K562 (cell line): ENCODE results near the gene TXNDC8. TPM values are rescaled to one million over a fixed set of nuclear protein-coding genes. Genes with fewer than 3 reads are reported as not detected.

Experiments used
- ATAC-seq: fragments of 200-7000 bp; cut with Tn5 transposase; 3 replicates; pipeline ENCODE4 v1.9.1; 2020; ENCODE audit warnings: moderate library complexity
- BruUV-seq: library from RNA; stranded (reverse); fragments of 400-500 nt; replicated peaks from 2 replicates; lab custom pipeline; 2021; lab: Mats Ljungman, UMichigan
- CTCF ChIA-PET: fragments of 300-600 bp; formaldehyde crosslinking; extraction: SDS; loops from one replicate; lab custom pipeline; 2021; ENCODE audit warnings: low intra/inter-chr PET ratio; lab: Yijun Ruan, JAX
- POLR2A ChIA-PET: fragments of 300-600, 350-650 bp; sonication (Branson Sonifier 250); formaldehyde crosslinking; extraction: SDS; loops from one replicate; lab custom pipeline; 2021; ENCODE audit warnings: antibody characterized with exemption, inconsistent platforms; lab: Yijun Ruan, JAX
- DNase-seq, 4 experiments: peaks; one replicate each; pipeline versions ENCODE4 v3.0.0 to v3.0.0-alpha.2; 2011 to 2018; ENCODE audit warnings: low spot score in 3 of 4, mixed read lengths in 3 of 4; ENCODE audit errors: extremely low read depth in 1 of 4
- FAIRE-seq: peaks from 2 replicates; lab custom pipeline; 2011; peaks lifted over from hg19 to GRCh38; lab: Jason Lieb, UNC
- H2AFZ ChIP-seq: 2 replicates; pipeline ENCODE4 v1.6.0; 2011; ENCODE audit warnings: low read depth, low read length, control low read depth, inconsistent platforms
- H3K27ac ChIP-seq: fragments of 200-600 bp; 3 replicates; pipeline ENCODE4 v1.8.0; 2011; ENCODE audit warnings: low read depth, mild to moderate bottlenecking, control low read depth, inconsistent platforms, low read length, moderate library complexity, mixed read lengths; ENCODE audit errors: extremely low read depth
- H3K27me3 ChIP-seq, 2 experiments: fragments of 300-600 bp in 1 of 2; 2 replicates in 1 of 2; 3 replicates in 1 of 2; pipeline versions ENCODE4 v1.6.0 to v1.8.0; 2011; ENCODE audit warnings: inconsistent platforms in 2 of 2, low read length in 2 of 2, mild to moderate bottlenecking in 1 of 2, mixed read lengths in 1 of 2, moderate library complexity in 1 of 2; ENCODE audit not compliant: control insufficient read depth in 2 of 2, insufficient read depth in 2 of 2
- H3K36me3 ChIP-seq: fragments of 300-600 bp; 3 replicates; pipeline ENCODE4 v1.8.0; 2011; ENCODE audit warnings: mild to moderate bottlenecking, low read length, inconsistent platforms; ENCODE audit not compliant: control insufficient read depth, insufficient read depth
- H3K4me1 ChIP-seq, 2 experiments: fragments of 200-600 bp in 1 of 2; replicated peaks in 1 of 2; 2 replicates in 1 of 2; 3 replicates in 1 of 2; pipeline versions ENCODE4 v1.5.1 to v1.8.0; 2011; ENCODE audit warnings: inconsistent platforms in 2 of 2, low read length in 2 of 2, mild to moderate bottlenecking in 1 of 2, mixed read lengths in 1 of 2, moderate library complexity in 1 of 2; ENCODE audit not compliant: control insufficient read depth in 2 of 2, insufficient read depth in 2 of 2
- H3K4me2 ChIP-seq: 2 replicates; pipeline ENCODE4 v1.6.1; 2011; ENCODE audit warnings: low read length, control low read depth, inconsistent platforms, mixed read lengths; ENCODE audit not compliant: insufficient read depth
- H3K4me3 ChIP-seq: fragments of 200-600 bp; sonication (generic), shearing (Covaris generic); 2 replicates; pipeline ENCODE4 v1.5.1; 2016; ENCODE audit warnings: control low read depth, inconsistent platforms
- H3K79me2 ChIP-seq: fragments of 200-600 bp; 3 replicates; pipeline ENCODE4 v1.8.0; 2011; ENCODE audit warnings: low read length, inconsistent platforms; ENCODE audit not compliant: control insufficient read depth, insufficient read depth
- H3K9ac ChIP-seq, 2 experiments: 2 replicates each; pipeline versions ENCODE4 v1.6.0 to v1.6.1; 2011; ENCODE audit warnings: low read depth in 2 of 2, low read length in 2 of 2, control low read depth in 1 of 2, inconsistent platforms in 1 of 2, mild to moderate bottlenecking in 1 of 2, mixed read lengths in 1 of 2; ENCODE audit not compliant: insufficient read depth in 1 of 2
- H3K9me1 ChIP-seq: one replicate; pipeline ENCODE4 v1.6.0; 2011; ENCODE audit warnings: inconsistent platforms, mild to moderate bottlenecking, low read length, moderate library complexity; ENCODE audit not compliant: control insufficient read depth, insufficient read depth
- H3K9me3 ChIP-seq: replicated peaks from 2 replicates; pipeline ENCODE4 v1.5.1; 2011; ENCODE audit warnings: low read depth, low read length, inconsistent platforms; ENCODE audit not compliant: control insufficient read depth, insufficient read depth
- H4K20me1 ChIP-seq: replicated peaks from 2 replicates; pipeline ENCODE4 v1.6.1; 2011; ENCODE audit warnings: low read length, inconsistent platforms, mixed read lengths; ENCODE audit not compliant: control insufficient read depth, insufficient read depth
- MLX ChIP-seq, 2 experiments: fragments of 450-650 bp in 1 of 2; sonication (generic) in 1 of 2; formaldehyde crosslinking; conservative IDR thresholded peaks; 2 replicates each; pipeline versions ENCODE4 v1.4.0 to v1.8.1; 2020 to 2022; ENCODE audit warnings: mild to moderate bottlenecking in 1 of 2, missing genetic modification reagents in 1 of 2
- SRF ChIP-seq, 2 experiments: fragments of 250-450, 450-650 bp in 1 of 2; sonication (Bioruptor Pico) in 1 of 2; sonication (generic) in 1 of 2; formaldehyde crosslinking; IDR thresholded peaks; 2 replicates each; pipeline versions ENCODE4 v1.5.0 to v1.5.1; 2020 to 2022; ENCODE audit warnings: mild to moderate bottlenecking in 1 of 2, missing genetic modification reagents in 1 of 2
- TEAD4 ChIP-seq, 2 experiments: sonication (generic) in 1 of 2; formaldehyde crosslinking in 1 of 2; IDR thresholded peaks; 2 replicates each; pipeline versions ENCODE4 v1.6.1 to v1.8.0; 2012 to 2022; ENCODE audit warnings: borderline replicate concordance in 1 of 2, inconsistent platforms in 1 of 2, low read length in 1 of 2, mild to moderate bottlenecking in 1 of 2, missing genetic modification reagents in 1 of 2
- TFE3 ChIP-seq: fragments of 450-650 bp; formaldehyde crosslinking; IDR thresholded peaks from 2 replicates; pipeline ENCODE4 v1.4.0; 2020; ENCODE audit warnings: mild to moderate bottlenecking, mixed read lengths
- VEZF1 ChIP-seq: fragments of 200-800 bp; sonication (Bioruptor generic); IDR thresholded peaks from 2 replicates; pipeline ENCODE4 v1.6.1; 2017; ENCODE audit warnings: missing genetic modification characterization, missing compliant biosample characterization
- WGBS: fragments of 100-300 bp; shearing (Covaris generic); methylation state at CpG from one replicate; pipeline ENCODE4 v1.1.6; 2016; ENCODE audit warnings: low coverage, mixed read lengths; ENCODE audit not compliant: insufficient coverage; ENCODE audit errors: missing lambda C conversion rate; 5-methylcytosine and 5-hydroxymethylcytosine counted together
- in situ Hi-C: fragments of 300-500 bp; cut with MboI; formaldehyde crosslinking; loops from 4 replicates; pipeline ENCODE4 v1.15.0; 2018; ENCODE audit warnings: inconsistent platforms, mixed read lengths
- intact Hi-C: fragments of 100-400 bp; cut with micrococcal nuclease; formaldehyde crosslinking; loops from 2 replicates; pipeline ENCODE4 v1.14.2; 2022
- polyA plus RNA-seq, 8 experiments: library from polyadenylated mRNA; depleted of rRNA in 4 of 8; stranded (reverse) in 5 of 8; unstranded in 3 of 8; fragments of >200 nt; fragmentation: Nextera tagmentation in 2 of 8; fragmentation: Illumina TruSeq in 1 of 8; extraction: Ambion mirVana in 2 of 8; extraction: Trizol in 1 of 8; gene quantifications; 2 replicates each; pipeline versions ENCODE4 v1.2.1 to v1.2.3, GENCODE V29; 2011 to 2014; ENCODE audit warnings: inconsistent platforms in 1 of 8, missing spikeins in 1 of 8
- total RNA-seq, 7 experiments: library from RNA; depleted of rRNA in 6 of 7; stranded (reverse); fragments of >200 nt in 6 of 7; fragmentation: Illumina TruSeq in 2 of 7; extraction: Trizol in 2 of 7; gene quantifications; 2 replicates each; pipeline versions ENCODE4 v1.2.1 to v1.2.3, GENCODE V29; 2011 to 2021; ENCODE audit warnings: low replicate concordance in 1 of 7
- TF ChIP-seq, protein P1 (sequence below): fragments of 450-650 bp; formaldehyde crosslinking; IDR thresholded peaks from 2 replicates; pipeline ENCODE4 v1.4.0; 2020; ENCODE audit warnings: mild to moderate bottlenecking, moderate library complexity

Gene TXNDC8
- total and polyA plus RNA-seq, 9 of the 15 experiments (the other 6 are each of a cell fraction or from before 2014, with no cell fraction given) = not detected

DNA sequence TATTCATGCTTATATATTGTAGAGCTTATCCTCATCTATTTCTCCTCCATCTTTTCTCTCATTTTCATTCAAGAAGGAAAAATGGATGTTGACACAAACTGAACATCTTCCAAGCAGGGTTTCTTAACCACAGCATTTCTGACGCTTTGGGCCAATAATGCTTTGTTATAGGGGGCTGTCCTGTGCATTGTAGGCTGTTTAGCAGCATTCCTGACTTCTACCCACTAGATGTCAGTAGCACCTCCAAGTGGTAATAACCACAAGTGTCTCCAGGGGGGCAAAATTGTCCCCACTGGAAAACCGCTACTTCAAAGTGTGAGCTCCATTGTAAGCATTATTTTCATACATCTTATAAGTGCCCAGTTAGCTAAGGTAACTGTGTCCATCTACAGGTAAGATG, 2.6 kb upstream of the TXNDC8 start:
- no peaks in the 10 kb centered on the region for H3K27me3 ChIP-seq
- H3K36me3 ChIP-seq = no peaks in the 10 kb centered on the region
- peak; percentile 74 for FAIRE-seq
- no peaks in the 10 kb centered on the region; a peak in 1 of 5 replicates for H3K4me1 ChIP-seq
- peak; percentile 95 for ATAC-seq
- no peaks in the 10 kb centered on the region for H4K20me1 ChIP-seq
- no peaks in the 10 kb centered on the region for H3K9me3 ChIP-seq
- no peak overlapping the region; the same call in none of the 2 replicates for H2AFZ ChIP-seq
- no peaks in the 10 kb centered on the region for H3K9me1 ChIP-seq
- intact Hi-C loops (loop anchor here (1.0 to 10.0 kb wide), 4 partner anchors 87 to 964 kb away; no protein-coding TSS in a partner anchor), in situ Hi-C loops (no loop called here)
- BruUV-seq = no TSS peak
- no peak overlapping the region for H3K27ac ChIP-seq
- H3K4me2 ChIP-seq = no peak overlapping the region
- ChIA-PET POLR2A (interaction anchor here (0.6 to 0.7 kb wide), 2 partner anchors 16 to 38 kb away, joined by 3 read pairs; no protein-coding TSS in a partner anchor), CTCF (no interaction called here)
- H3K4me3 ChIP-seq = no peak overlapping the region
- H3K79me2 ChIP-seq = no peaks in the 10 kb centered on the region
- WGBS = 7% methylated on average over 2 of the region's 2 CpGs
- peak in 2 of 4 experiments; percentile 28 to 57 for DNase-seq
- no peak overlapping the region for H3K9ac ChIP-seq
- TF ChIP-seq SRF (CRISPR knock-in tag; IDR thresholded peaks at IDR 0.05) = peak in 1 of 2 experiments; percentile 42; a peak in 1 of 4 replicates
- TF ChIP-seq, protein P1, sequence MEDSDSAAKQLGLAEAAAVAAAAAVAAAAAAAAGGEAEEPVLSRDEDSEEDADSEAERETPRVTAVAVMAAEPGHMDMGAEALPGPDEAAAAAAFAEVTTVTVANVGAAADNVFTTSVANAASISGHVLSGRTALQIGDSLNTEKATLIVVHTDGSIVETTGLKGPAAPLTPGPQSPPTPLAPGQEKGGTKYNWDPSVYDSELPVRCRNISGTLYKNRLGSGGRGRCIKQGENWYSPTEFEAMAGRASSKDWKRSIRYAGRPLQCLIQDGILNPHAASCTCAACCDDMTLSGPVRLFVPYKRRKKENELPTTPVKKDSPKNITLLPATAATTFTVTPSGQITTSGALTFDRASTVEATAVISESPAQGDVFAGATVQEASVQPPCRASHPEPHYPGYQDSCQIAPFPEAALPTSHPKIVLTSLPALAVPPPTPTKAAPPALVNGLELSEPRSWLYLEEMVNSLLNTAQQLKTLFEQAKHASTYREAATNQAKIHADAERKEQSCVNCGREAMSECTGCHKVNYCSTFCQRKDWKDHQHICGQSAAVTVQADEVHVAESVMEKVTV (CRISPR knock-in tag) = peak; percentile 32; the same call in 1 of the 2 replicates
- TF ChIP-seq TFE3 (CRISPR knock-in tag) = no peak
- 0 out of 2 replicates have a peak, but pooled peaks have one; percentile 12 for TF ChIP-seq TEAD4 (IDR thresholded peaks at IDR 0.05; ENCODE audit: low read length)
- no peak for TF ChIP-seq TEAD4 (CRISPR knock-in tag; IDR thresholded peaks at IDR 0.05; ENCODE audit: borderline replicate concordance)
- TF ChIP-seq VEZF1 = peak; percentile 25; the same call in 1 of the 2 replicates
- no peak for TF ChIP-seq MLX (CRISPR knock-in tag; conservative IDR thresholded peaks at IDR 0.05)
